NCI-H1694 (cell line): ENCODE data around the gene BLTP2.

Experiments used
- DNase-seq: peaks from one replicate; lab custom pipeline; 2025; lab: John Stamatoyannopoulos, UW

BLTP2 gene

DNA sequence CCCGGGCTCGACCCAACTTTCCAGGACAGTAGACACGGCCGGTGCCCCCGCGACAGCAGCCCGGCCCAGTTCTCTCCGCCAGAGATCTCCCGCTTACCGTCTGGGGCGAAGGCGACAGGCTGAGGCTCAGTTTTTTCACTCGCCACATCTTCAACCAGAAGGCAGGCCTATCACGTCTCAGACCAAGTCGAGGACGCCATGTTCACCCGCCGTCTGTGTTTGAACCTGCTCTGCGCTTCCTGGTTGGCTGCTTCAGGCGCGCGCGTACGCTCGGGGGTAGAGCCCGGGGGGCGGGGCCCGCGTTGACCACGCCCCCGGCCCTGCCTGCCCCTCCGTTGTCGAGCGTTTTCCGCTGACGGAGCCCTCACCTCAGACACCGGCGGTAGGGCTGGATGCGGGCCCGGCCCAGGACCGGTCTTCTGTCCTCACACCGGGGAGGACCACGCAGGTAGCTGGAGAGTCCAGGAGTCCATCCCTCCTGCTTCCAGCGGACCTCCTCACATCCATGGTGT is 46.1 kb downstream of the BLTP2 start, which contains the start of gene SPAG5:
SPAG5 (minus strand) TSS at position 227 of the 512 bp plus-strand sequence; CDS start at position 148, 79 bp downstream.
- peak; percentile 84 for DNase-seq

DNA sequence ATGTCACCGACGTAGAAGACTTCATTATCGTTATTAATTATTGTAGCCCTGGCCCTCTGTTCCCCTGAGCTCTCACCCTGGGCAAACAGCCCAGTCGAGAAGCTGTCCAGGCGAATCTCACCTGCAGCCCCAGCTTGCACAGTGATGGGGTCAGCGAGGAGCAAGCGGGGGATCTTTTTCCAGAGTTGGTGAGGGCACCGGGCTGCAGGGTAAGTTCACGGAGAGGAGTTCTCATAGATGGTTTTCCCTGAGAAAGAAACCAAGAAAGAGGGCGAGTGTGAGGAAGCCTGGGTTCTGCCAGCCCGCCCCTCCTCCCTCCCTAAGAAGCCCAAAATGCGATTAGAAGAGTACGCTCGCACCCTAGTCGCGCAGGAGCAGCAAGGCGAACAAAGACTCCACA is 46.6 kb downstream of the BLTP2 start:
- no peak for DNase-seq

- DNase-seq, result no peak
These were observed 47.2 kb downstream of the BLTP2 start for GRCh38 chr17:28597606-28598383.
